SK-N-MC (cell line): ENCODE results near the gene TCERG1L.

Experiments used
- EZH2 ChIP-seq: fragments of 200-600 bp; sonication (generic); IDR thresholded peaks from one replicate; pipeline ENCODE4 v1.6.1; 2017; ENCODE audit warnings: antibody characterized with exemption
- POLR2AphosphoS5 ChIP-seq: IDR thresholded peaks from 2 replicates; pipeline ENCODE4 v1.6.1; 2012; ENCODE audit warnings: mild to moderate bottlenecking, low read depth, low read length, borderline replicate concordance

GRCh38 chr10:131168238-131168875, 143.2 kb downstream of the TCERG1L start:
- TF ChIP-seq POLR2AphosphoS5 (no peak), EZH2 (no peak)
